C4-2B (cell line): ENCODE measurements around the gene DNAL4.
A peak's percentile ranks its signal among the peaks of the same experiment; 100 is the strongest.

Experiments
- H3K27ac ChIP-seq: fragments of 450-650 bp; 2 replicates; pipeline ENCODE4 v1.5.1; 2017
- CTCF ChIP-seq: fragments of 450-650 bp; conservative IDR thresholded peaks from 2 replicates; pipeline ENCODE4 v1.5.1; 2017; ENCODE audit warnings: mild to moderate bottlenecking
- ZFX ChIP-seq: fragments of 450-650 bp; IDR thresholded peaks from 2 replicates; pipeline ENCODE4 v1.6.1; 2017

DNAL4 gene

GRCh38 chr22:38737302-38738060, 56.5 kb downstream of the DNAL4 start:
- TF ChIP-seq ZFX (no peak), CTCF (no peak)
- no peak overlapping the region for H3K27ac ChIP-seq

- H3K27ac ChIP-seq, result no peak overlapping the region
- no peak for TF ChIP-seq ZFX
- TF ChIP-seq CTCF, result no peak
These were observed 57.7 kb downstream of the DNAL4 start for GRCh38 chr22:38736257-38736570.

DNA sequence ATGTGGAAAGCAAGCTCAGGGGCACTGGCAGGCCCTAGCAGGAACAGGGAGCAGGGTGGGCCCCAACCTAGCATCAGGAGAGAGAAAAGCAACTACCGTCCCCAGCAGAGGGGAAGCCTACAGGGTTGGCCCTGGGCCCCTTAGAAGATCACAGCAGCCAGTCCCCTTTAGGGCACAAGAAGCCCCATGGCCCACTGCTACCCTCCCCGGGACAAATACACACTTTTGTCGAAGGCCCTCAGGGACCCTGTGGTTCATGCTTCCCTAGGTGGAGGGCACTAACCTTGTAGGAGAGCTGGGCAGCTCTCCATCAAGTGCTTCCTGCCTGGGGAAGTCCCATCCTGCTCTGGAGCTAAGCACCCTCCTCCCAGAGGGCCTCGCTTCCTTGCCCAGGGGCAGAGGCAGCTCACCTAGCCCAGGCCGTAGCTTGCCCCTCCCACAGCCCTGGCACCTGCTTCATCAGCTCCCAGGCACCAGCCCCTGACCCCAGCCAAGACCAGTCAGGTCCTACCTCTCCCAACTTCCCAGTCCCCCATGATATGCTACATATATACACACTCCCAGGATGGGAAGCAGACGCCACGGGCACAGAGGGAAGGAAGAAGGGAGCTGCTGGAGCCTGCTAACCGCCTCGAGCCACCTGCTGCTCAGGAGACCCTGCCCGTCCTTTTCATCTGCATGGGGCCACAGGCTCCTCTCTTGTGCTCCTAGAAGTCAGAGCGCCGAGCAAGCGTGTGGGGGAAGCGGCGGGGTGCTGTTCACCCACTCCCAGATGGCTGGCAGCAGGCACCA, 58.3 kb downstream of the DNAL4 start:
- H3K27ac ChIP-seq, result no peak overlapping the region
- TF ChIP-seq CTCF, result no peak
- TF ChIP-seq ZFX, result no peak

DNA sequence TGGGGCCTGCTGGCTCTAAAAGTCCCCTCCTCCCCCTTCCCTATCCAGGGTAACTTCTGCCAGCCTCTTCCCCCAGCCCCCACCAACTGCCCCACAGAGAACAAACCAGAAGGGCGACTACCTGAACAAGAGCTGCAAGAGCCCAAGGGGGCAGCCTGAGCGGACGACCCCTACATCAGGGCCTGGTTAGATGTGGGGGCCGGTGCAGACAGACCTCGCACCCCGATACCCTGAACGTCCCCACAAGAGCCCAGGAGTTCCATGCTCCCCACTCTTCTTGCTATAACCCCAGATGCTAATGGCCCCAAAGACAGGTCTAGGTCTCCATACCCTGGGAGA, 58.8 kb downstream of the DNAL4 start:
- no peak overlapping the region for H3K27ac ChIP-seq
- TF ChIP-seq CTCF, result no peak

DNA sequence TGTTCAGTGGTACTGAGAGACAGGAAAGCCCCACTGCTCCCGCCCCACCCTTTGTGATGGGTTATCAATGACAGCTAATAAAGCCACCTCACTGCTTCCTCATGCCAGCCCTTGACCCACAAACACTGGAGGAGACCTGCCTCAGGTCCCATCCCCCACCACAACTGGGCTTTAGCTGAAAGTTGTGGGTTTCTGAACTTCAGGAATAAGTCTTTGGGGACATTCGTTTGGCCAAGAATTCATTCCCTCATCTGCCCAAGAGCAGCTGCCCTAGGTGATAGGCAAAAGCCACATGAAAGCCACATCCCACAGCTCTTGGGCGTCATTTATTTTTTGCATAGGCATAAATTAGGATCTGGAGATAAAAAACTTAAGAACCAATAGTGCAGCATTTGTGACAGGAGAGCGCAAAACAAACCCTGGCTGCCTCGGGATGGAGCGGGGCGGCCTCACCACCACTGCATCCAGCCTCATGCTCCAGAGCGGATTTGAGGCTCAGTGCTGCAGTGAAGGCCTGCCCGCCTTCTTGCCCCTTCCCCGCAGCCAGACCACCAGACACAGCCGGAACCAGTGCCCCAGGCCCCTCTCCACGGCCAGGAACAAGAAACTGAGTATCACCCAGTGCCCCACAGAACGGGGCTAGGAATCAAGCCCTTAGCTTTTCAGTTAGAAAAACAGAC, 59.4 kb downstream of the DNAL4 start:
- H3K27ac ChIP-seq, result peak overlapping the region; percentile 39
- TF ChIP-seq CTCF (no peak), ZFX (no peak)

DNA sequence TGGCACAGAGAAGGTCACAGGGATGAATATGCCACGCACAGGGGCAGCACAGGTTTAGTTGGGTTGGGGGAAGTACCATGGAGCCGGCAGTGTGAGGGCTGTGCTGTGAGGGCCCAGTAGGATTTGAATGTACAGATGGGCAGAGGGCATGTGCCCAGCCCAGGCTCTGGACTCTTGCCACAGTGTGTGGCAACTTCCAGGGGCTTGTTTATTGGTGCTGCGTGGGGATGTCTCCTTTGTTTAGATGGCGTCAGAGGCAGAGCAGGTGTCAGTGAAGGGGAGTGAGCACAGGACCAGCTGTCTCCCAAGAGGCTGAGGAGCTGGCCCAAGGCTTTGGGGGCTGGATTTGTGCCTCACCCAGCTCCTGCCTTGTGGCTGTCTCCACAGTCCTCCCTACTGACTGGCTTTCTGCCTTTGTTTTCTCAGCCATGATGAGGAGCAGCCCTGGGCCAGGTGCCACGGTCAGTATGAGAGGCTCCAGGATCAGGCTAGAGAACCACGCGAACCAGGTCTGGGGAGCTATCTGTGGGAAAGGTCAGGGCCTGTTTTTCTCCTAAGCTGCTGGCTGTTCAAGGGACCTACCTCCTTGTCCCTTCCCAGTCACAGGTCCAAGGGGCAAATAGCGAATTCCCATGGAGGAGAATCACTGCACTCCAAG, 60.1 kb downstream of the DNAL4 start:
- H3K27ac ChIP-seq, result peak overlapping the region; percentile 39

More for the DNA sequence above, 60.1 kb downstream of the DNAL4 start:
- no peak for TF ChIP-seq ZFX
- TF ChIP-seq CTCF, result no peak
